DMS153 treated with DMSO at 0.1 percent for 48 hours (cell line): ENCODE results near the gene TNFAIP8L2.
"Not testable (repeated sequence)": the region's sequence is repeated elsewhere in the genome, so short reads cannot be mapped to it uniquely, and the experiment has no call there.

ENCODE experiments used
- DNase-seq: peaks from one replicate; lab custom pipeline; 2025; ENCODE audit not compliant: unreplicated experiment; lab: John Stamatoyannopoulos, UW

The TNFAIP8L2 gene

GRCh38 chr1:151188667-151189066, 32.2 kb downstream of the TNFAIP8L2 start:
- DNase-seq: not testable (repeated sequence)

GRCh38 chr1:151189637-151190445, 33.4 kb downstream of the TNFAIP8L2 start, which contains the start of gene VPS72:
VPS72 (minus strand) TSS chr1:151190197; CDS start chr1:151190121, 76 bp downstream.
- peak; percentile 94 for DNase-seq

- no peak for DNase-seq
These were observed 35.6 kb downstream of the TNFAIP8L2 start for GRCh38 chr1:151192047-151192446.

GRCh38 chr1:151193304-151193703, 36.9 kb downstream of the TNFAIP8L2 start:
- DNase-seq: no peak

- DNase-seq: no peak
These were observed 37.4 kb downstream of the TNFAIP8L2 start for GRCh38 chr1:151193856-151194255.

GRCh38 chr1:151194894-151195594, 38.6 kb downstream of the TNFAIP8L2 start:
- DNase-seq: not testable (repeated sequence)

GRCh38 chr1:151196292-151196800, 39.9 kb downstream of the TNFAIP8L2 start:
- DNase-seq: peak; percentile 90

GRCh38 chr1:151197863-151198253, 41.4 kb downstream of the TNFAIP8L2 start:
- peak; percentile 53 for DNase-seq

- peak; percentile 99 for DNase-seq
These were observed 42.0 kb downstream of the TNFAIP8L2 start, which contains the start of gene PIP5K1A for GRCh38 chr1:151198254-151199127. PIP5K1A (plus strand) TSS chr1:151198552; CDS start chr1:151198997, 445 bp downstream.

GRCh38 chr1:151199873-151200581, 43.6 kb downstream of the TNFAIP8L2 start:
- no peak for DNase-seq

- not testable (repeated sequence) for DNase-seq
These were observed 49.0 kb downstream of the TNFAIP8L2 start for GRCh38 chr1:151205381-151205965.
